HG03469 (cell line): ENCODE measurements around the gene RAB19.

ENCODE experiments used
- ATAC-seq: cut with Tn5 transposase; IDR thresholded peaks from one replicate; pipeline ENCODE4 v1.9.1; 2021; ENCODE audit warnings: mild to moderate bottlenecking, moderate library complexity, moderate number of reproducible peaks; ENCODE audit not compliant: unreplicated experiment

RAB19 gene

GRCh38 chr7:140403878-140404564 lies at the start of gene RAB19:
Gene RAB19, plus strand, starts transcription at chr7:140404058. Its CDS starts 3,589 bp downstream, at chr7:140407647.
- no peak for ATAC-seq

DNA sequence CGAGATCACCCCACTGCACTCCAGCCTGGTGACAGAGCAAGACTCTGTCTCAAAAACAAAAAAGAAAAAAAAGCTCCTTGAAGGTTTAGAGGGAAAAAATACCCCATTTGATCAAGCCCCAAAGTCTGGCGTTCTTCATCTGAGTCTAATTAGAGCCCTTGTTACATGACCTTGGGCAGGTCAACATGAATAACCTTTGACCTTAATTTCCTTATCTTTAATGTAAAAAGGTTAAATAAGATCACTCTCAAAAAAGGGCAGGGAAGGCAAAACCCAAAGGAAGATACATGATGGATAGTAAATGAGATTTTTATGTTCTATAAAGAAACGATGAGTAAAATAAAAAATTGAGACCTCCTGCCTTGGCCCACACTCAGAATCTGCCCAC lies 45.8 kb upstream of the RAB19 start:
- no peak for ATAC-seq

GRCh38 chr7:140358412-140359051 lies 45.3 kb upstream of the RAB19 start:
- no peak for ATAC-seq

GRCh38 chr7:140360697-140361229 lies 43.1 kb upstream of the RAB19 start:
- no peak for ATAC-seq

- ATAC-seq = no peak
Measured at GRCh38 chr7:140364819-140365218, 39.0 kb upstream of the RAB19 start.

DNA sequence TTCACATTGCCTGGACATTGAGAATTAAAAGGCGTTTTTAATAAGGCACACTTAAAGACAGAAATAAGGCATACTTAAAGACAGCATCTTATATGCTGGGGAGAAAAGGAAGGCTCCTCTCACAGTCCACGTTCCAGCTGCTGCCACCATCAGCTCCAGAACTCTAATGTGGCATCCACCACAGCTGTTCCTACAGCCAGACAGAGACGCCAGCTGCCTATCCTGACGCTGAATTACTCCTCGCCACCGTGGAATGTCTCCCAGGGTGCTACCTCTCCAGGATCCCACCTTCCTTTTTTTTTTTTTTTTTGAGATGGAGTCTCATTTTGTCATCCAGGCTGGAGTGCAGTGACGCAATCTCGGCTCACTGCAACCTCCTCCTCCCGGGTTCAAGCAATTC lies 36.3 kb upstream of the RAB19 start:
- ATAC-seq = no peak

- no peak for ATAC-seq
Measured at GRCh38 chr7:140369294-140369693, 34.6 kb upstream of the RAB19 start.

GRCh38 chr7:140375323-140375722 lies 28.5 kb upstream of the RAB19 start:
- ATAC-seq = no peak

DNA sequence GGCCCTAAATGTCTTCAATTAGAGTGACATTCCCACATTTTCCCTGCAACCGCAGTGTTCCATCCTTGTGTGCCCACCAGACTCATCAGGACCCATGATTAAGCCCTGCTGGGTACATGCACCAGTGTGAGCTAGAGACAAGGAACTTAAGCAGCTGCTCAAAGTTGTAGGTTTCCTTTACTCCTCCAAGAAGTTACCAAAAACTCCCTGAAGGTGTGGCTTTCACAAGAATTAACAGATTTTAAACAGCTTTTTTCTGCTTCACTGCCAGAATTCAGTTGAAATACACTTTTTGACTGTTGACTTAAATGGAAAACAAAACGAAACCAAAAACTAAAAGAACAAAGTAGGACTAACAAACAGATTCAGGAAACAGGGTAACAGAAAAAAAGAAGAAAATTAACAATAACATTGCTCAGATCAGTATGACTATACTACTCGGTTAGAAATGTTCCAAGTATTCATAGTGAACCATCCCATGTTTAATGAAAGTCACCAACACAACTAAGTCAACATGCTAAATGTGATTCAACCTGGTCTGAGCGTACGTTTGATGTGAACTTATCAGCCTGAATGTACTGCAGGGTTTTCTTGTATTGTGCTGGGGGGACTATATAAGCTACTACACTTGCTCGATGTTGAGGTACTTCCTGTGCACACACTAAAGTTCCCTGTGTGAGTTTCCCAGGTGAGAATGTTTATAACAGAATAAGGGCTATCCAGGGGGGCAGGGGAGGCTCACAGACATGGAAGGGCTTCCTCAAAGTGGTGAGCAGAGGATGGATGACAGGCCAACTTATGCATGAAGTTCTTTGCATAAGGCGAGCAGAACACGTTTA lies 27.7 kb upstream of the RAB19 start:
- no peak for ATAC-seq

DNA sequence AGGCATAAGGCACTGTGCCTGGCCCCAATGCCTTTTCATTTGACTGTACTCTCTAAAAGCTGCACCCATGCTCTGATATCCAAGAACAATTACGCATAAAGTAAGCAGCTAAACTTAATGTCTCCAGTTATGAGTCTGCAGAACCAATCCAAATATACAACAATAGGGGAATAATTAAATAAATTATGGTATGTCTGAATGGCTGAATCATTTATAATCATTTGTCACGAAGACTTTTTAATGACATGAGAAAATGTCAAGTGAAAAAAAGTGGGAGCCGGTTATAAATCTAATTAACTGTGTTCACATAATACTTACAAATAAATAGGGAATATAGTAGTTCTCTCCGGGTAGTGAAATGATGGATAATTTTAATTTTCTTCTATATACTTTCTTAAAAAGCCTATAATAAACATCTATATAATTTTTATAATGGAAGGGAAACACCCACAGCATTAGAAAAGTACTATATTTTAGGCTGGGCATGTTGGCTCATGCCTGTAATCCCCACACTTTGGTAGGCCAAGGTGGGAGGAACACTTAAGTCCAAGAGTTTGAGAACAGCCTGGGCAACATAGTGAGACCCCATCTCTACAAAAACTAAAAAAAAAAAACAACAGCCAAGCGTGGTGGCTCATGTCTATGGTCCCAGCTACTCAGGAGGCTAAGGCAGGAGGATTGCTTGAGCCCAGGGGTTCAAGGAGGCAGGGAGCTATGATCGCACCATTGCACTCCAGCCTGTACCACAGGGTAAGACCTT lies 19.7 kb upstream of the RAB19 start:
- no peak for ATAC-seq

GRCh38 chr7:140384894-140385545 lies 18.8 kb upstream of the RAB19 start:
- no peak for ATAC-seq

- no peak for ATAC-seq
Measured at GRCh38 chr7:140389445-140389844, 14.4 kb upstream of the RAB19 start.

DNA sequence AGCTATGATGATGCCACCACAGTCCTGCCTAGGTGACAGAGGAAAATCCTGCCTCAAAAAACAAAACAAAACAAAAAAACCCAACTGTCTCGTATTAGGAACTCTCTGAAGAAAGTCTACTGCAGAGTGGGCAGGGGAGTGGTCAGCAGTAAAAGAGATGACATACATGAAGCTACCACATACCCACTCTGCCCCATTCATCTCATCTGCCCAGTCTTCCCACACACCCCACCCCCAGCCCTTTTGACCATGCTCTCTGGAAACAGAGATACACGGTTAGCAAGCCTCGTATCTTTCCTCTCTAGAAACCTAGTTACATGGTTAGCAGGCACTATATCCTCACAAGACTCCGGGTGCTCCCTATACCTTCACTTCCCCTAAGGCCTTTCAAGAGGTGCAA lies 13.8 kb upstream of the RAB19 start:
- no peak for ATAC-seq

GRCh38 chr7:140390466-140391190 lies 13.2 kb upstream of the RAB19 start:
- ATAC-seq = no peak

DNA sequence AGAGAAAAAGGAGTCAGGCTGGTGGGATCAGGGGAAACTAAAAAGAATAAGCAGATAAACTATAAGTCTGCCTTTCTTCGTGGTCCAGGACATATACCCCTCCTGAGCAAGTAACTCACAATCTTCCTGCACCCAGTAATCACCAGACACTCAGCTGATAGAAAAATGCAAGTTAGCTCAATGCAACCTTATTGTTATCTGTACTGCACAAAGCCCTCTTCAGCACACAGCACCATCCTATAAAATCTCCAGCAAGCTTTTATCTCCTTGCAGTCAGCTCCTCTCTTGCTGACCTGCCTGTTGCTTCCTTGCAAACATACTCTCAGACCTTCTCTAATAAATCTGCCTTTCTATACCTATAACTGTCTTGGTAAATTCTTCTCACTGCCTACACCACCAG lies 12.2 kb upstream of the RAB19 start:
- no peak for ATAC-seq

GRCh38 chr7:140393756-140394306 lies 10.0 kb upstream of the RAB19 start:
- ATAC-seq = no peak

DNA sequence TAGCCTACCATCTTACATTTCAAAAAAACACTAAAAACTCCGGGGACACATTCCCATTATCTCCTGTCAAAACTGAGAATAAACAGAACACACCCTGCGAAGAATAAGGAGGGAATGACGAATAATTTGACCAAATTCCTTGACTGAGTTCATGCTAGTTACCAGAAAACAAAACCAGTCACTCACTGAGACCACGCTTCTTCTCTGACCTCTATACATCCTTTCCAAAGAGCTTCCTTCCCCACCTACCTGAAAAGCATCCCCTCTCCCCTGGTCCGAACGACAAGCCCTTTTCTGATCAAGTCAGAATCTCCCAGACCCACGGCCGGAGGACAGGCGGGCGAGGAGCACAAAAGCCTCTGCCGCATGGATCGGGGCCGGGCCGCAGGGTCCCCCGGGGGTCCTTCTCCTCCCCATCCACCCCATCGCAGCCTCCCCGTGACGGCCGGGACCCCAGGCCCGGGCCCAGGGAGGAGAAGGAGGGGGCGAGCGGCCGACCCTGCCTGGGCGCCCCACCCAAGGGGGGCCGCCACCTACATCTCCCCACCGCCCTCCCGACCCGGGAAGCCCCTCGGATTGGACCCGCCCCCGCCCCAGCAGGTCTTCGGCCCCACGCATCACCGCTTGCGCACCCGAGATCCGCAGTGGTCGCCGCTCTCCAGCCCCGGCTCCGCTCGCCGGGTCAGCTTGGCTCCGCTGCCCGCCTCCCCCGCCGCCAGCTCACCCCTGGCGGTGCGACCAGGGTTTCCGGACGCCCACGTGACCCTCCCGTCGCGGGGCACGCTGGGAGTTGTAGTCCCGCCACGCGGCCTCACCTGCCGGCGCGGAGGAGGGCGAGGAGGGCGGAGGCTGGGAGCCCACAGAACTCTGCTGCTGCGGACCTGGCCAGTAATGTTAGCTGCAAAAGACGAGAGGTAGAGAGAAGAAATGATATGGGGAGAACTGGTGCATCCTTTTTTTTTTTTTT lies 5.8 kb upstream of the RAB19 start, which contains the start of gene SLC37A3:
Gene SLC37A3, minus strand, starts transcription at position 747 of the 967 bp plus-strand sequence. CDS start 16,004 bp downstream, outside the sequence.
- ATAC-seq = peak; percentile 97

DNA sequence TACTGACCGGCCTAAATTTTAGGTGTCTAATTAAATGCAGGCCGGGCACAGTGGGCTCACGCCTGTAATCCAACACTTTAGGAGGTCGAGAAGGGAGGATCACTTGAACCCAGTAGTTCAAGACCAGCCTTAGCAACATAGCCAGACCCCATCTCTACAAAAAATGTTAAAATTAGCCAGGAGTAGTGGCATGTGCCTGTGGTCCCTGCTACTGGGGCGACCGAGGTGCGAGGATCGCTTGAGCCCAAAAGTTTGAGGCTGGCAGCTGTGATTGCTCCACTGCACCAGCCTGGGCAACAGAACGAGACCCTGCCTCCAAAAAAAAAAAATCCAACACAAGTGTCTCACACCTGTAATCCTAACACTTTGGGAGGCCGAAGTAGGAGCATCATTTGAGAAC lies 5.0 kb upstream of the RAB19 start:
- no peak for ATAC-seq
